K562 (cell line): ENCODE measurements around the gene PSRC1. TPM values are rescaled to one million over a fixed set of nuclear protein-coding genes. Genes with fewer than 3 reads are reported as not detected.

Source experiments
- ARID2 ChIP-seq: fragments of 450-650 bp; IDR thresholded peaks from 2 replicates; pipeline ENCODE4 v1.6.1; 2017; ENCODE audit warnings: antibody characterized with exemption, mild to moderate bottlenecking
- C11orf30 ChIP-seq: fragments of 450-650 bp; IDR thresholded peaks from 2 replicates; pipeline ENCODE4 v1.6.1; 2016; ENCODE audit warnings: low read depth, mild to moderate bottlenecking
- CTBP1 ChIP-seq: fragments of 450-650 bp; IDR thresholded peaks from 2 replicates; pipeline ENCODE4 v1.6.1; 2016; ENCODE audit warnings: borderline replicate concordance
- DEAF1 ChIP-seq: fragments of 450-650 bp; formaldehyde crosslinking; IDR thresholded peaks from 2 replicates; pipeline ENCODE4 v1.4.0; 2020; ENCODE audit warnings: mild to moderate bottlenecking, moderate library complexity
- ELF1 ChIP-seq: fragments of 200-800 bp; sonication (Bioruptor generic); IDR thresholded peaks from 2 replicates; pipeline ENCODE4 v1.6.1; 2016; ENCODE audit warnings: missing genetic modification characterization, missing compliant biosample characterization
- ETS1 ChIP-seq: conservative IDR thresholded peaks from 2 replicates; pipeline ENCODE4 v1.6.1; 2011; ENCODE audit warnings: low read depth, mild to moderate bottlenecking, low read length; ENCODE audit not compliant: control insufficient read depth
- ETV1 ChIP-seq: fragments of 450-650 bp; conservative IDR thresholded peaks from 2 replicates; pipeline ENCODE4 v1.6.1; 2016; ENCODE audit warnings: missing genetic modification characterization, control low read depth, low read depth, missing compliant biosample characterization
- ETV5 ChIP-seq: sonication (generic); formaldehyde crosslinking; IDR thresholded peaks from 2 replicates; pipeline ENCODE4 v1.4.0; 2020; ENCODE audit warnings: low read depth, mild to moderate bottlenecking, missing genetic modification reagents
- KLF13 ChIP-seq: fragments of 450-650 bp; IDR thresholded peaks from 2 replicates; pipeline ENCODE4 v1.6.1; 2016; ENCODE audit warnings: missing genetic modification characterization, low read depth, mild to moderate bottlenecking, missing compliant biosample characterization, moderate library complexity, borderline replicate concordance
- MED1 ChIP-seq: sonication (generic); formaldehyde crosslinking; IDR thresholded peaks from 2 replicates; pipeline ENCODE4 v1.8.1; 2023; ENCODE audit warnings: missing genetic modification reagents, borderline replicate concordance
- MEF2D ChIP-seq: conservative IDR thresholded peaks from 2 replicates; pipeline ENCODE4 v1.6.1; 2016; ENCODE audit warnings: low read depth, missing genetic modification characterization, missing compliant biosample characterization
- MIER1 ChIP-seq: fragments of 450-650 bp; IDR thresholded peaks from 2 replicates; pipeline ENCODE4 v1.6.1; 2016; ENCODE audit warnings: antibody characterized with exemption, mild to moderate bottlenecking, low read depth
- PKNOX1 ChIP-seq: fragments of 450-650 bp; IDR thresholded peaks from 2 replicates; pipeline ENCODE4 v1.6.1; 2016
- POLR2AphosphoS2 ChIP-seq: IDR thresholded peaks from 2 replicates; pipeline ENCODE4 v1.6.1; 2012; ENCODE audit warnings: low read length, improper control_type of control experiment
- POLR2G ChIP-seq: fragments of 200-400 bp; formaldehyde crosslinking; IDR thresholded peaks from 2 replicates; pipeline ENCODE4 v1.6.1; 2017; ENCODE audit warnings: low read depth, mild to moderate bottlenecking, antibody characterized with exemption, low read length, moderate library complexity
- ZBTB11 ChIP-seq, 3 experiments: fragments of 200-800 bp in 1 of 3; fragments of 250-450 bp in 1 of 3; fragments of 450-650 bp in 1 of 3; sonication (Bioruptor Pico) in 1 of 3; sonication (Bioruptor generic) in 1 of 3; formaldehyde crosslinking in 1 of 3; IDR thresholded peaks; 2 replicates each; pipeline versions ENCODE4 v1.6.1 to v1.8.0; 2016 to 2022; ENCODE audit warnings: mild to moderate bottlenecking in 2 of 3, missing genetic modification characterization in 2 of 3, missing compliant biosample characterization in 1 of 3, moderate library complexity in 1 of 3
- ZEB2 ChIP-seq: fragments of 450-650 bp; IDR thresholded peaks from 2 replicates; pipeline ENCODE4 v1.6.1; 2016
- ZSCAN29 ChIP-seq: fragments of 450-650 bp; IDR thresholded peaks from 2 replicates; pipeline ENCODE4 v1.6.1; 2017
- polyA plus RNA-seq, 8 experiments: library from polyadenylated mRNA; depleted of rRNA in 4 of 8; stranded (reverse) in 5 of 8; unstranded in 3 of 8; fragments of >200 nt; fragmentation: Nextera tagmentation in 2 of 8; fragmentation: Illumina TruSeq in 1 of 8; extraction: Ambion mirVana in 2 of 8; extraction: Trizol in 1 of 8; gene quantifications; 2 replicates each; pipeline versions ENCODE4 v1.2.1 to v1.2.3, GENCODE V29; 2011 to 2014; ENCODE audit warnings: inconsistent platforms in 1 of 8, missing spikeins in 1 of 8
- total RNA-seq, 7 experiments: library from RNA; depleted of rRNA in 6 of 7; stranded (reverse); fragments of >200 nt in 6 of 7; fragmentation: Illumina TruSeq in 2 of 7; extraction: Trizol in 2 of 7; gene quantifications; 2 replicates each; pipeline versions ENCODE4 v1.2.1 to v1.2.3, GENCODE V29; 2011 to 2021; ENCODE audit warnings: low replicate concordance in 1 of 7

The PSRC1 gene
- total and polyA plus RNA-seq, 9 of the 15 experiments (the other 6 are each of a cell fraction or from before 2014, with no cell fraction given): 6.5 to 65.2 (median 39.3) TPM

- TF ChIP-seq MIER1 (0 out of 2 replicates have a peak, but pooled peaks have one; percentile 8), ETV5 (peak; percentile 96), ETV1 (peak; percentile 92), ELF1 (tag) (no peak), POLR2AphosphoS2 (peak; percentile 78; the same call in 1 of the 2 replicates), ZEB2 (no peak), CTBP1 (peak; percentile 87), MED1 (CRISPR knock-in tag) (no peak), MEF2D (tag) (no peak), C11orf30 (peak; percentile 68), POLR2G (0 out of 2 replicates have a peak, but pooled peaks have one; percentile 23), PKNOX1 (0 out of 2 replicates have a peak, but pooled peaks have one; percentile 3), ZBTB11 (CRISPR knock-in tag; IDR thresholded peaks at IDR 0.05) (0 out of 6 replicates have a peak, but pooled peaks of 1 of the 3 experiments have one; percentile 4), ETS1 (peak; percentile 51; the same call in 1 of the 2 replicates), ZSCAN29 (no peak), KLF13 (tag) (peak; percentile 51; the same call in 1 of the 2 replicates), ARID2 (peak; percentile 80), DEAF1 (CRISPR knock-in tag) (peak; percentile 68)
Measured at GRCh38 chr1:109277434-109278204, 5.3 kb downstream of the PSRC1 start (continued).
